CD4-positive, alpha-beta memory T cell (primary cell): ENCODE measurements around the gene DHRS7B. TPM values are rescaled to one million over a fixed set of nuclear protein-coding genes. Genes with fewer than 3 reads are reported as not detected.
A peak's percentile ranks its signal among the peaks of the same experiment; 100 is the strongest.

ENCODE experiments used
- CTCF ChIA-PET: fragments of 350-600 bp; sonication (Branson Sonifier 250); formaldehyde crosslinking; loops from one replicate; lab custom pipeline; 2021; ENCODE audit warnings: inconsistent platforms; ENCODE audit not compliant: partially characterized antibody; lab: Charles Lee
- POLR2A ChIA-PET: fragments of 350-600 bp; sonication (Branson Sonifier 250); formaldehyde crosslinking; loops from one replicate; lab custom pipeline; 2021; ENCODE audit not compliant: partially characterized antibody; lab: Charles Lee
- DNase-seq, 5 donors: peaks; one replicate each; pipeline versions ENCODE4 v3.0.0 to v3.0.0-alpha.2; 2020 to 2022; ENCODE audit warnings: mixed read lengths in 1 of 5
- H3K27ac ChIP-seq: one replicate; pipeline ENCODE4 v1.7.0; 2013; ENCODE audit warnings: low read depth, low read length
- H3K27me3 ChIP-seq: 2 replicates; pipeline ENCODE4 v1.7.0; 2013; ENCODE audit warnings: mild to moderate bottlenecking, low read length, moderate library complexity; ENCODE audit not compliant: insufficient read depth
- H3K36me3 ChIP-seq: 2 replicates; pipeline ENCODE4 v1.7.0; 2013; ENCODE audit warnings: mild to moderate bottlenecking, low read length, moderate library complexity; ENCODE audit not compliant: insufficient read depth
- H3K4me1 ChIP-seq: 2 replicates; pipeline ENCODE4 v1.7.0; 2013; ENCODE audit warnings: mild to moderate bottlenecking, low read length, moderate library complexity; ENCODE audit not compliant: insufficient read depth
- H3K4me3 ChIP-seq, 2 donors: one replicate each; pipeline ENCODE4 v1.7.0; 2013; ENCODE audit warnings: low read length in 2 of 2, mild to moderate bottlenecking in 1 of 2
- H3K9me3 ChIP-seq, 2 donors: one replicate each; pipeline ENCODE4 v1.7.0; 2013; ENCODE audit warnings: low read length in 2 of 2, control low read depth in 1 of 2; ENCODE audit not compliant: control insufficient read depth in 1 of 2
- H3K27ac Mint-ChIP-seq, 7 donors: one replicate each; pipeline ENCODE4 v1.8.0; 2020 to 2021; ENCODE audit warnings: mixed read lengths in 7 of 7, mild to moderate bottlenecking in 6 of 7, inconsistent platforms in 3 of 7, moderate library complexity in 3 of 7
- H3K27me3 Mint-ChIP-seq, 2 donors: one replicate each; pipeline ENCODE4 v1.8.0; 2020 to 2021; ENCODE audit warnings: mixed read lengths in 2 of 2
- H3K36me3 Mint-ChIP-seq, 2 donors: one replicate each; pipeline ENCODE4 v1.8.0; 2020 to 2021; ENCODE audit warnings: mixed read lengths in 2 of 2, inconsistent platforms in 1 of 2, mild to moderate bottlenecking in 1 of 2
- H3K4me1 Mint-ChIP-seq, 4 donors: one replicate each; pipeline ENCODE4 v1.8.0; 2020 to 2021; ENCODE audit warnings: mixed read lengths in 4 of 4, mild to moderate bottlenecking in 1 of 4
- H3K4me3 Mint-ChIP-seq, 8 donors: one replicate each; pipeline ENCODE4 v1.8.0; 2020 to 2021; ENCODE audit warnings: mixed read lengths in 8 of 8, mild to moderate bottlenecking in 7 of 8, moderate library complexity in 6 of 8, inconsistent platforms in 3 of 8
- H3K9me3 Mint-ChIP-seq, 8 donors: one replicate each; pipeline ENCODE4 v1.8.0; 2020 to 2021; ENCODE audit warnings: mixed read lengths in 8 of 8, mild to moderate bottlenecking in 5 of 8, inconsistent platforms in 3 of 8, moderate library complexity in 1 of 8
- intact Hi-C: fragments of 100-400 bp; cut with micrococcal nuclease; formaldehyde crosslinking; loops from one replicate; pipeline ENCODE4 v1.15.1; 2023
- polyA plus RNA-seq, 2 donors: library from polyadenylated mRNA; unstranded; fragments of 300-500 nt; fragmentation: Illumina TruSeq; gene quantifications; one replicate each; pipeline ENCODE4 v1.2.3, GENCODE V29; 2021
- total RNA-seq, 2 experiments: library from RNA; stranded (reverse); gene quantifications; one replicate each; pipeline ENCODE4 v1.2.3, GENCODE V29; 2021

DHRS7B gene
- total and polyA plus RNA-seq, 4 experiments from 2014 or later: 8.2 to 10.5 (median 9.7) TPM

- intact Hi-C loops: no loop called here
- Mint-ChIP-seq H3K9me3 (no peaks in the 10 kb centered on the region), H3K27ac (no peak overlapping the region), H3K36me3 (peaks cover 14 to 34% of the 10 kb centered on the region in 2 donors), H3K4me1 (peaks cover 21 to 44% (median 33%) of the 10 kb centered on the region in 4 donors), H3K27me3 (no peaks in the 10 kb centered on the region), H3K4me3 (no peak overlapping the region)
- Histone ChIP-seq H3K36me3 (peaks cover 18% of the 10 kb centered on the region), H3K4me3 (no peak overlapping the region), H3K9me3 (no peaks in the 10 kb centered on the region), H3K27me3 (no peaks in the 10 kb centered on the region), H3K4me1 (peaks cover 16% of the 10 kb centered on the region), H3K27ac (no peak overlapping the region)
- POLR2A ChIA-PET: interaction anchor here (1.4 kb wide), 1 partner anchor 11 kb away, joined by 3 read pairs; no protein-coding TSS in a partner anchor
- CTCF ChIA-PET: no interaction called here
- DNase-seq: no peak
These were observed 75.1 kb downstream of the DHRS7B start for GRCh38 chr17:21201874-21202273.

DNA sequence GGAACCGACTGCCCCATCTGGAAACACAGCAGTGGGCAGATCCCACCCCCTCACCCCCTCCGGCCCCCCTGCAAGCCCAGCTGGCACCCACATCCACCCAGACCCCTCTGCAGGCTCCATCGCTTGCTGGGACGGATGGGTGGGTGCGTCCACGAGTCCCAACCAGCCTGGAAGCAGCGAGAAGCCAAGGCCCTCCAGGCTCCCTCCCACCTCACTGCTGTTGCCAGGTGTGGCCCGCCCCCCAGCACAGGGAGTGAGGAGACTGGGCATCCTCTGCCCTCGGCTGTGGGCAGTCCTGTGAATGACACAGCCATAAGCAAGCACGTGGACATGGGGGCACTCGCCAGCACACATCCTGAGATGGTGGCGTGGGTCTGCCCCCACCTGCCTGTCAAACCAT, 75.7 kb downstream of the DHRS7B start:
- H3K9me3 Mint-ChIP-seq: no peaks in the 10 kb centered on the region
- Histone ChIP-seq H3K4me1 (peaks cover 16% of the 10 kb centered on the region), H3K36me3 (peaks cover 13% of the 10 kb centered on the region), H3K4me3 (no peak overlapping the region), H3K27me3 (no peaks in the 10 kb centered on the region), H3K9me3 (no peaks in the 10 kb centered on the region), H3K27ac (no peak overlapping the region)
- H3K4me3 Mint-ChIP-seq: no peak overlapping the region
- H3K27ac Mint-ChIP-seq: no peak overlapping the region
- ChIA-PET POLR2A (no interaction called here), CTCF (no interaction called here)
- peaks cover 22 to 45% (median 36%) of the 10 kb centered on the region in 4 donors for H3K4me1 Mint-ChIP-seq
- H3K27me3 Mint-ChIP-seq: no peaks in the 10 kb centered on the region
- H3K36me3 Mint-ChIP-seq: peaks cover 8 to 34% of the 10 kb centered on the region in 2 donors
- intact Hi-C loops: no loop called here
- DNase-seq: no peak

DNA sequence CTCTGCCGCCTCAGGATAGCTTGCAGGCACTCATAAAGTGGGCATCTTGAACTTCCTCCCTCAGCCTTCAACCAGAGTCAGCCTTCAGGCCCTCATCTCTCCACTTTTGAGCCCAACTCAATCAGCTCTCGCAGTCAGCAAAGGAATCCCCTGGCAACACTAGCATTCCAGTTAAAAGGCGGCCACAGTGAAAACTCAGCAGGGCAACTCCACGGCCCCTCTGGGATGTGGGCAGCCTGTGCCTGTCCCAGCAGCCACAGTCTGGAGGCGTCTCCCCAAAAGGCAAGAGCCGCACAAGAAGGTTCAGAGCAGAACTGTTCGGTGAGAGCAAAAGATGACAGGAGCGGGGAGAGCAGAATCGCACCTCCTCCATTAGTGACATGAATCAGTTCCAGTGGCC, 78.2 kb downstream of the DHRS7B start:
- ChIA-PET CTCF (interaction anchor here (1.5 kb wide), 1 partner anchor 83 kb away, joined by 3 read pairs; no protein-coding TSS in a partner anchor), POLR2A (no interaction called here)
- peaks cover 6% of the 10 kb centered on the region for H3K36me3 ChIP-seq
- intact Hi-C loops: no loop called here
- H3K9me3 ChIP-seq: no peaks in the 10 kb centered on the region
- no peak for DNase-seq
- no peak overlapping the region for H3K4me3 Mint-ChIP-seq
- no peak overlapping the region for H3K4me3 ChIP-seq
- H3K27me3 Mint-ChIP-seq: no peaks in the 10 kb centered on the region
- H3K36me3 Mint-ChIP-seq: peaks cover 0 to 25% of the 10 kb centered on the region in 2 donors
- no peaks in the 10 kb centered on the region for H3K27me3 ChIP-seq
- peaks cover 22 to 55% (median 32%) of the 10 kb centered on the region in 4 donors for H3K4me1 Mint-ChIP-seq
- H3K4me1 ChIP-seq: peaks cover 16% of the 10 kb centered on the region
- no peak overlapping the region for H3K27ac ChIP-seq
- peak overlapping the region in 4 of 7 donors; percentile 12 to 44 (median 30) for H3K27ac Mint-ChIP-seq
- no peaks in the 10 kb centered on the region for H3K9me3 Mint-ChIP-seq

DNA sequence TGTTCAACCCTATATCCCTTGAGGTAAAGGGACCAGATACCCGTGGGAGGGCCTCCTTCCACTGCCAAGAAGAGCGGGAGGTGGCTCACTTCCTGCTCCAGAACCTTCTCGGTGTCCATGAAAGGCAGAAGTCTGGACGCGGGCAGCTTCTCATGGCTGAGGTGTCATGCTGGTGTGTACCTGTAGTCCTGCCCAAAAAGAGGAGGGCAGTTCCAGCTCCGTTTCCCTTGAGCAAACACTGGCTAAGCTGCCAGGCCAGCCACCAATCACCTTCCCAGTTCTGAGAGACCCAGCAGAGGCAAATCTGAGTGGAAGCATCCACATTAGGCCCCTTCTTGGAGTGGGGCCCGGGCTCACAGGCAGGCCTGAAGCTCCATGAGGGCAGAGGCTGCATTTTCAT, 81.6 kb downstream of the DHRS7B start:
- Histone ChIP-seq H3K27me3 (no peaks in the 10 kb centered on the region), H3K27ac (no peak overlapping the region), H3K4me3 (no peak overlapping the region), H3K9me3 (no peaks in the 10 kb centered on the region), H3K36me3 (peaks cover 16% of the 10 kb centered on the region), H3K4me1 (peaks cover 40% of the 10 kb centered on the region)
- Mint-ChIP-seq H3K9me3 (no peaks in the 10 kb centered on the region), H3K27me3 (no peaks in the 10 kb centered on the region), H3K4me3 (no peak overlapping the region), H3K4me1 (peaks cover 36 to 75% (median 48%) of the 10 kb centered on the region in 4 donors), H3K36me3 (peaks cover 4 to 32% of the 10 kb centered on the region in 2 donors), H3K27ac (peak overlapping the region in 3 of 7 donors; percentile 22 to 41 (median 22))
- intact Hi-C loops: no loop called here
- no peak for DNase-seq
- POLR2A ChIA-PET: no interaction called here
- CTCF ChIA-PET: no interaction called here

GRCh38 chr17:21209511-21210175, 82.9 kb downstream of the DHRS7B start:
- H3K36me3 ChIP-seq: peaks cover 16% of the 10 kb centered on the region
- POLR2A ChIA-PET: no interaction called here
- intact Hi-C loops: no loop called here

GRCh38 chr17:21210411-21211076, 83.8 kb downstream of the DHRS7B start:
- CTCF ChIA-PET: interaction anchor here (1.0 to 4.0 kb wide), 3 partner anchors 10 to 92 kb away, joined by 3 to 24 read pairs (median 5); no protein-coding TSS in a partner anchor
- H3K4me3 Mint-ChIP-seq: peak overlapping the region in 3 of 8 donors; percentile 20 to 44 (median 21)

More at GRCh38 chr17:21209511-21210175, 82.9 kb downstream of the DHRS7B start:
- Histone ChIP-seq H3K9me3 (no peaks in the 10 kb centered on the region), H3K27me3 (no peaks in the 10 kb centered on the region), H3K27ac (no peak overlapping the region), H3K4me1 (peaks cover 39% of the 10 kb centered on the region), H3K4me3 (no peak overlapping the region)
- peaks cover 4 to 35% of the 10 kb centered on the region in 2 donors for H3K36me3 Mint-ChIP-seq
- H3K4me1 Mint-ChIP-seq: peaks cover 33 to 73% (median 47%) of the 10 kb centered on the region in 4 donors
- no peaks in the 10 kb centered on the region for H3K27me3 Mint-ChIP-seq
- no peak overlapping the region for H3K27ac Mint-ChIP-seq
- CTCF ChIA-PET: no interaction called here
- H3K9me3 Mint-ChIP-seq: no peaks in the 10 kb centered on the region
- DNase-seq: no peak
- peak overlapping the region in 1 of 8 donors; percentile 20 for H3K4me3 Mint-ChIP-seq

More at GRCh38 chr17:21210411-21211076, 83.8 kb downstream of the DHRS7B start:
- Histone ChIP-seq H3K27ac (no peak overlapping the region), H3K9me3 (no peaks in the 10 kb centered on the region), H3K4me1 (peaks cover 39% of the 10 kb centered on the region), H3K36me3 (peaks cover 16% of the 10 kb centered on the region), H3K4me3 (no peak overlapping the region), H3K27me3 (no peaks in the 10 kb centered on the region)
- no peak for DNase-seq
- intact Hi-C loops: no loop called here
- Mint-ChIP-seq H3K27ac (peak overlapping the region in 4 of 7 donors; percentile 48 to 70 (median 52)), H3K36me3 (peaks cover 4 to 36% of the 10 kb centered on the region in 2 donors), H3K27me3 (no peaks in the 10 kb centered on the region), H3K9me3 (no peaks in the 10 kb centered on the region), H3K4me1 (peaks cover 32 to 73% (median 47%) of the 10 kb centered on the region in 4 donors)
- POLR2A ChIA-PET: no interaction called here
